Putamen (tissue), 1 donor: ENCODE measurements around the gene RXRA.

Experiments
- DNase-seq: peaks from one replicate; pipeline ENCODE4 v3.0.0-alpha.2; 2016; ENCODE audit warnings: low spot score

Gene RXRA

DNA sequence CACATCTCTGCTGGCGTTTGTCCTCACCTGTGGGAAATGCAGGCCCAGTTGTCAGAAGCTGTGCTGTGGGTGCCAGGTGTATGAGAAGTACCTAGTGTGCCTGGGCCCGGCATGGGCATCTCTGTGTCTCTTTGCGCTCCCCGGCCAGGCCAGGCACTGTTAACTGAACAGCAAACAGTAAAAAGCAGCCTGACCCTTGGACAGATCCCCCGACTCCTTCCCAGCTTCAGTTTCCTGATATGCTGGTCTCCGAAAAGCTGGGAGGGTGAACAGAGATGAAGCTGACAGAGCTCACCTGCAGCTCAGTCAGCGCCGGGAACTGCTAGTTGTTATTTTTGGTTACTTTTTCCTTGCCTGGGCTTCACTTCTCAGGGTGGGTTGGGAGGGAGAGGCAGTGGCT, 28.9 kb downstream of the RXRA start:
- DNase-seq = no peak

DNA sequence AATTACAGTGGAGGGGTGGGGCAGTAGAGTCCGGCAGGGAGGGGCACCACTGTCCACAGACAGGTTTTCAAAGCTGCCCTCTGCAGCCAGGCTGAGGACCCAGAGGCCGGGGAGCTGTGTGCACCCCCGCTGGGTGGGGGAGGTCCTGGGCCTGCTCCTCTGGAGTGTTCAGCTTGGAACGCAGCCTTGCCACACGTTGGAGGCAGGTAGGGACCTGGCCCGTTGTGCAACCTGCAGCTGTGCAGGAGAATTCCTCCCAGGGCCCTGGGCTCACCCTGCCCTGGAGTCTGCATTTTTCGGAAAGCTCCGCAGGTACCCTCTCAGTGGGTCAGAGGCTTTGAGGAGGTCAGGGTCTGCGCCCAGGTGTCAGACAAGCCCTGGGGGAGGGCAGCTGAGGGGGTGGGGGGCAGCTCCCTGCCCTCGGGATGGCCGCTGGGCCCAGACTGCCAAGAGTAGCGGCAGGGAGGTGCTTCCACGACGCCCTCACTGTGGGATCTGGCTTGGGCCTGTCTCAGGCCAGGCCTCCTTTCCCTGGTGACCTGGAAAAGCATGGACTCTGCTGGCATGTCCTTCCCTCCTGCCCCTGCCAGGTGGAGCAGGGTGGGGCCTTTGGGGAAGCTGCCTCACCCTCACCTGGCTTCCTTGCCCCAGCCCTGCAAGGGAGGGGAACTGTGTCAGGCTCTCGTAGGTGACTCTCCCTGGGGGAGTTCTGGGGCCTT, 29.5 kb downstream of the RXRA start:
- no peak for DNase-seq

DNA sequence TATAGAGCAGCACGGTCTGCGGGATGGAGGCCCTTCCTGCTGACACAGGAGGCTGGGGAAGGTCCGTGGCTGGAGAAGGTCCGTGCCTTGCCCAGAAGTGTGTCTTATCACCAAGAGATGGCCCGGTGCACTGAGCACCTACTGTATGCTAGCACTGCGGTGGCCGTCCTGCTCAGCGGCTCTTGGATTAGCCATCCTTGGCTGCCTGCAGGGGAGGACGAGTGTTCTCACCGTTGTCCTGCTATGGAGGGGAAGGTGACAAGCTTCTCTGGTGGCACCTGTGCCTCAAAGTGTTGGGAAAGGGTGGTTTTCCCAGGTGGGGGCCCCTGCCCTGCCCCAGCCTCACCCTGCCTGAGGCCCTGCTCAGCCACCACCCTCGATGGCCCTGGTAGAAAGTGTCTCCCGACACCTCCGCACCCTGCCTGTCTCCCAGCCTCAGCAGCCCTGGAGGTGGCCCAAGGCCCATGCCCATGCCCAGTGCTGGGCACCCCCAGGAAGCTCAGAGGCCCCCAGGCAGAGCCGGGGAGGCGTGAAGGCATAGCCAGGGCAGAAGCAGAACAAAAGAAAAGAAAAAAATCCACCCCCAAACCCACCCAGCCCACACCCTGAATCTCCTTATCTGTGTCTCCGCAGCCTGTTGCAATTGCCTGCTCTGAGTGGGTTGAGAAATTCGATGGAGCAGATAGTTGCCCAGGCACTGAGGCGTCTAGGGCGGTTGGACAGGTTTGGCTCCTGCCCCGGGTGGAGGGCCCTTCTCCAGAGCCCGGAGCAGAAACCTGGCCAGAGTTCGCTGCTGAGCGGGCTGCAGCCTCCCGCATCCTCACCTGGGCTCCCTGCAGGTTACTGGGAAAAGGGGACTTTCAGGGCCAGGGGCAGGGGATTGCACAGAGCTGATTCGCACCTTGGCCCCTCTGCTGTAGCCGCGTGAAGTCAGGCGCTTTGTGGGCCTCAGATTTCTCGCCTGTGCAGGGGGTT, 30.5 kb downstream of the RXRA start:
- no peak for DNase-seq

DNA sequence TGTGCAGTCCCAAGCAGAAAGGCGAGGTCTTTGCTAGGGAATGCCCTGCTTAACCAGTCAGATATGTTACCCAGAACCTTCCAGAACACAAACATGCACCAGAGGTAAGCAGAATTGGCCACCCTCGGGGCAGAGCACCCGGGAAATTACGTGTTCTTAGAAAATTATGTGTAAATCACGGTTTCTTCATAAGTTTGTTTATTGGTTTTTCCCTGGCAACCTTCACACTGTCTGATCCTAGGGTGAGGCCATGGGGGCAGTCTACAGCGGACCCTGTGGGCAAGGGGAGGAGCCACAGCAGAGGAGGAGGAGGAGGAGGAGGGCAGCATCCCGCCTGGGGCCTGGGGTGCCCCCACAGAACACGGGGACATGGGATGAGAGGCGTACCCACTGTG, 31.4 kb downstream of the RXRA start:
- no peak for DNase-seq

DNA sequence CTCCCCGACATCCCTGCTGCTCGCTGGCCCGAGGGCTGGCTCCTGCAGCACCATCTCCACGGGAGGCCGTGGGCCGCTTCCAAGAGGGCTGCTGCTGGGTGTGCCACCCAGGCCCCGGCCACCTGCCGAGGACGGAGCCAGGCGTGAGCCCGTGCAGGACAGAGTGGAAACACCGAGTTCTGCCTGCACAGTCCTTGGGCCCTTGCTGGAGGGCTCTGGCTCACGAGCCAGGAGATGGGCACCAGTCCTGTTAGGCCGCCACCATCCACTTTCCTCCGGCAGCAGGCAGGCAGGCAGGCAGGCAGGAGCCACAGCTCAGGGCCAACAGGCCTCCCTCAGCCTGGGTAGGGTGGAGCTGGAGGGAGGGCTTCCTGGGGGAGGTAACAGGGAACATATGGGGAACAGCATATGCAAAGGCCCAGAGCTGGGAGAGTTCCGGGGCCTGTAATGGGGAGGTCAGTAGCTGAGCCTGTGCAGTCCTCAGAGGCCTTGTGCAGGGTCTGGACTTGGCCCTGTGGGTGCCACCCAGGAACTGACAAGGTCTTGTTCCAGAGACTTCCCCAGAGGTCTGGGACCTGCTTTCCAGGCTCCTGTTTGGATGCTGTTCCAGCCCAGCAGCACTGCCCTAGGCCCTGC, 31.9 kb downstream of the RXRA start:
- no peak for DNase-seq

DNA sequence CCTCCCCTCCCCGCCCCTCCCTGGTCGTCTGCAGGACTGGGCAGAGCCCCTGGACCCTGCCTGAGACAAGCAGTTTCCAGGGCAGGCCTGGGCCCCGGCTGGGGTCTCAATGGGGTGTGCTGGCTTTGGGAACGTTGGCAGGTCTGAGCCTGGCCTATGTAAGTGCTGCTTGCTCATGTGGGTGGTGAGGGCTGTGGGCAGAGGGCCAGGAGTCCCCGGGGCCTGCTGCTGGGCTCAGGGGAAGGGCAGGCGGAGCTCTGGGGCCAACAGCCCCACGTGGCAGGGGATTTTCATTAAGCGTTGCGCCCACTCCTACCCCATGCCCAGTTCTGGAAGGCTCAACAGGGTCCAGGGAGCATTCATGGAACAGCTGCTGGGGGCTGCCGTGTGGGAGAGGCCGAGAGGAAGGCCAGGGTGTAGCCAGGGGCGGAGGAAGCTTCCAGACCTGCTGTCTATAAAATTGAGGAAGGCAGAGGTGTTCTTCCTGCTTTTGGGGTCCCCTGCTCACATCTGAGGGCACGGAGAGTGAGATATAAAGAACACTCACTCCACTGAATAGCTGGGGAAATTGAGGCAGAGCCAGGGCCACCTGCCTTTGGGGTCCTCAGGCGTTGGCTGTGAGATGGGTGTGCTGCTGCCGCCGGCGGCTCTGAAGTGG, 32.5 kb downstream of the RXRA start:
- no peak for DNase-seq

DNA sequence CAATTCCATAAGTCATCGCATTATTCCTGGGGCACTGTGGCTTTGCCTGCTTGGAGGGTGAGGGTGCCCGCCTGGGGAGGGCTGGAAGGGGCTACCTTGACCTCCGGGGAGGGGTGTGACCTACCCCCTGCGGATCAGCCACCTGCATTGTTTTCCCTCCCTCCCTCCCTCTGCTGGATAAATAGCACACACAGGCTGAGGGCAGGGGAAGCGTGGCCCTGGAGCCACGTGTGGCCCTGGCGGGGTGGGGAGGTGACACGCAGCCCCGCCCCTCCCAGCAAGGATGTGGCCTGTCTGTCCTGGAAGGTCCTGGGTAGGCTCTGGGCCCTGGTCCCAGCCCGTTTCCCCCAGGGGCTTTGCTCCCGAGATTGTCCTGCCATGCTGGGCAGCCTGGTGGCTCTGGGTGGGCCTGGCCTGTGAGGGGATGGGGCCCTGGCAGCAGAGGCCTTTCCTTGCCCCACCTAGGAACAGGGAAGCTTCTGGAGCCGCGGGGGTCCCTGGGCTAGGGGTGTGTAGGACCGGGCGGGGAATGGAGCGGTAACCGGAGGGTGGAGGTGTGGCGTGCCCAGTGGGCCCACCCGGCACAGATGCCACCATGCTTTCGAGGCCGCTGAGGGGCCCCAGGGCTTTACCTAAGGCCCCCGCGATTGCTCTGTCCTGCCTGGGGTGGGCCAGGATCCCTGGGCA, 33.4 kb downstream of the RXRA start:
- no peak for DNase-seq

DNA sequence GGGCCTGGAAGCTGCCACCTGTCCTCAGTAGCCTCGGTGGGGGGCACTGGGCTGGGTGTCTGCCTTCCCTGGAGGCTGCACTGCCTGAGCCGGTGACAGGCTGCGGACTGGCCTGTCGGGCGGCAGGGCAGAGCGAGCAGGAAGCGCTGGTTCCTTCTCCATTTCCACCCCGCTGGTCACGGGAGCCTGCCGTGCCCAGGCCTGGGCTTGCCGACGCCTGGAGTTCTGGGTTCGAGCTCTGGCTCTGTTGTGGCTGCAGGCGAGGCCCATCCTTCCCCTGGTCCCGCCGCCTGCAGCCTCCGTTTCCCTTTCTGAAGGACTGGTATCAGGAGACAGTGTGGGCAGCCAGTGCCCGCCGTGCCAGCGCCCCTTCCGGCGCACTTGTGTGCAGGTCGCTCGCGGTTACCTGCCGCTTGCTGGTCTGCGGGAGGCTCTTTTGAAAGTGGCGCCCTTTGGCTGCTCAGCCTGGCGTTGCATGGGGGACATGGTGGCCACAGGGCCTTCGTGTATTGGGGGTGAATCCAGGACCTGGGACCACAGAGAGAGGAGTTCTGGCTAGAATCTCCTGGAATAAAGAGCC, 34.0 kb downstream of the RXRA start:
- DNase-seq = no peak

DNA sequence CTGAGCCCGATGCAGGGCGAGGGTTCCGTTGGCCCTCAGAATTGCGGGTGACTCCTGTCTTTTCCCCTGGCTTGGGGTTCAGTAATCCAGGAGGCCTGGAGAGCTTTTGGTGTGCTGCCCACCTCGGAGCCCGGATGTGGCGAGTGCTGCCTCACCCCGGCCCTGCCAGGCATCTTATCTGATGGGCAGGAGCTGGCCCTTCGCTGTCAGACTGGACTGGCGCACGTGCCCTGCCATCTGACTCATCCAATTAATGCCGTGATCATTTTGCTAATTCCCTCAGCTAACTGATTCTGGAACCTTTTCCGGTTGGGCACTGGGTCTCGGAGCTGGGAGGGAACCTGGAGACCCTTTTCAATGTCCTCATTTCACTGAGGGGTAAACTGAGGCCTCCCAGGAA, 34.6 kb downstream of the RXRA start:
- DNase-seq = no peak

DNA sequence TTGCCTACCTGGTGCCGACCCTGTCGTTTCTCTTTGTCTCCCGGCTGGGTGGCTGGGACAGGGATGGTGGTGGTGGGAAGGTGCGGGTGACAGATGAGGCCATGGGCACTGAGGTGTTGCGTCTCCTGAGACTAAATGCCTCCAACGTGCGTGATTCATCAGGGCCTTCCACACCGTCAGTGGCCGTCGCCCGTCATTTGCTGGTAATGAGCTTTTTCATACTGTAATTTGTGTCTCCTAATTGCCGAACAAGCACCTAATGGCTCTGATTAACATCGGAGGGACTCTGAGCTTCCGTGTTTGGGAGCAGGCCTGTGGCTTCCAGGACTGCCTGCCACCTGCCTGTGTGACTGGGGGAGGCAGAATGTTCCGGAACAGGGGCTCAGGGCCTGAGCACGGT, 35.2 kb downstream of the RXRA start:
- DNase-seq = no peak

DNA sequence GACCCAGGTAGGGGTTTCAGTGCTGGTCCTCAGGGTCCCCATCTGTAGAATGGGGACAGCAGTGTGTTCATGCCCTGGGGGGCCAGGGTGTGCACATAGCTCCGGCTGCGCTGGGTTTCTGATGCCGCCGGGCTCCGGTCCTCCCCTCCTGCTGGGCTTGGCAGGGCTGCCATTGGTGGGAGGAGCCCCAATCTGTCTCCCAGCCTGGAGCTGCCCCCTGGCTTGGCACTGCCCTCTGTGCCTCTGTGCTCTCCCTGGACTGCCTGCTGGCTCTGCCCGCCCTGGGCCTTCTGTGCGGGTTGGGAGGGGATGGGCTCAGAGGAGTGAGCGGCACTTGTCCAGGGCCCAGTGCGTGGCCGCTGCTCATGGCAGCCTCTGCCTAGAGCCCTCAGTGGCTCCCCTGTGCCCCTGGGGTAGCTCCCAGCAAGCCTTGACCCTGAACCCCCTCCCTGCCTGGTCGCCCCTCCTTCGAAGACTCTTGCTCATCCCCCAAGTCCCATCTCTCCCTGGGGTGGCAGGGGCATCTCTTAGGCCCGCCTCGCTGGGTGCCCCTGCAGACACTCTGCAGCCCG, 35.7 kb downstream of the RXRA start:
- no peak for DNase-seq

DNA sequence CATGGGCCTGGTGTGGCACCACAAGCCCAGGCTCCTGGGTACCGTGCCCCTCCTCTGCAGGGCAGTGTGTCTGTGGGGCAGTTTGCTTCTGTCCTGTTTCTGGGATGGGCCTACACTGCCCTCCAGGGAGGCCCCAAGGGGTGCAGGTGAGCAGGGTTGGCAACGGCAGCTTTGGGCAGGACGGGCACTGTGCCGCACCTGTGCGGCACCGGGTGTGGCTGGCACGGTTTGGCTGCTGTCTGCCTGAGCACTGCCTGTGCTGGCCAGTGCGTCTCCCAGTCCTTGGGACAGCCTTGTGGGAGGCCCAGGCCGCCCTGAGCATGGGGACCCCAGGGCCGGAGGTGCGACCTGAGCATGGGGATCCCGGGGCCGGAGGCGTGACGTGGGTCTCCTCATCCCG, 37.2 kb downstream of the RXRA start:
- DNase-seq = no peak

DNA sequence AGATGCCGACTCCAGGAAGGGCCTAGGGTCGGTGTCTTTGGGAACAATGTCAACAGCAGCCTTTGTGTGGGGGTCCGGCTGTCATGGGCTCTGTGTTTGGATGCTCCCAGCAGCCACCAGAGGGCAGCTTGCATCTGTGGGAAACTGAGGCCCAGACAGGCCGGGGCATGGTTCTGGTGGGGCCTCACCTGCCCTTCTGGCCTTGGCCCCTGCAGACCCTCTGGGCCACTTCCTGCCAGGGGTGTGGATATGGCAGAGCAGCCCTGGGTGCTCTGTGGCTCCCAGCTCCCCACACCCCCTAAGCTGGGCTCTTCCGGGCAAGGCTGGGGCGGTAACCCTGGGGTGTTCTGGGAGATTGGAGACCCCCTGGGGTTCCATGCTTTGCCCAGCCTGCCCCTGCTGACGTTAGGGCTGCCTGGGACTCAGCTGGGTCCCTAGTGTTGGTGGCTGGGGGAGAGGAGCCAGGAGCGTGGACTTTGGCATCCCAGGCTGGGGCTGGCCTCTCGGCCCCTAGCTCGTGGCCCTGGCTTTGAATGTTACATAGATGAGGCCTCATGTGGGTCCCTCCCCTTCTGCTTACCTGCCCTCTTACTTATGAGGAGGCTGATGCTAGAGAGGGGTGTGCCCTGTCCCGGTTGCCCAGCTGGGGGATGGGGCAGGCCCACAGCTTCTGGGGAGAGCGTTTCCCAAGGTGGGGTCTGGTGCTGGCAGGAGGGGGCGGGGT, 38.3 kb downstream of the RXRA start:
- DNase-seq = no peak

DNA sequence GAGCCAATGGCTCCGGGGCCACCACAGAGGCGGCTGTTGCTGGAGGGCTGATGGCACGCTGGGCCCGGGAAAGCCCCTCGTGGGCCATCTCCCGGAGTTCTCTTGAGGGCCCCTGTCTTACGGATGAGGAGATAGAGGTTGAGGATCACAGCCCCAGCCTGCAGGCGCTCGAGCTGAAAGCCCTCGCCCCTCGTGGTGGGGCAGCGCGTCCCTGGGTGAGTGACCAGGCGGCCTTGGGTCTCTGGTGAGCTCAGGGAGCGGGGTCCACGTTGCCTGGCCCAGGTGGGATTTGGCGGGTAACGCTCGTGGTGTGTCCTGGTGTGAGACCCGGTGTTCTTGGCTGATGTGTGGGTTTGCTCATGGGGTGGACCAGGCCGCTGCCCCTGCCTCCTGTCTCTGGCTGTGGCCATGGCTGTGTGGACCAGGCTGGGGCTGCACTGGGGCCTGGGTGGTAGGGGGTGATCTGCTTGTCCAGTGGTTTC, 38.9 kb downstream of the RXRA start:
- DNase-seq = no peak

DNA sequence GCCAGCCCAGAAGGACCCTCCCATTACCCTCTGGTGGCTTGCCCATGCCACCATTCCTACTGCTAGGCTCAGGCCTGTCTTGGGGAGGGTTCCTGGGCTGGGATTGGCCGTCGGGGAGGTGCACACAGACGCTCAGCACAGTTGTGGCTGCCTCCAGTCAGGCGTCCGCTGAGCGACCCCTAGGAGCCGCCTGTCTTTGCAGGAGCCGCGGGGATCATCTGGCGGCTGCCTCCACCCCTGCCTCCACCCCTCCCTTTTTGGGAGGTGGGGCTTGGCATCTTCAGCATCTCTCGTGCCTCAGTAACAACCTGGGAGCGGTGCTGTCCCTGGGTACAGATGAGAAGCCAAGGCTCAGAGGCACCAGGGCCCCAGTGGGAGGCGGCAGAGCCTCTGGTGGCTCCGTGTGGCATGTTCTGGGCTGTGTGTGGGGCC, 39.6 kb downstream of the RXRA start:
- DNase-seq = no peak

DNA sequence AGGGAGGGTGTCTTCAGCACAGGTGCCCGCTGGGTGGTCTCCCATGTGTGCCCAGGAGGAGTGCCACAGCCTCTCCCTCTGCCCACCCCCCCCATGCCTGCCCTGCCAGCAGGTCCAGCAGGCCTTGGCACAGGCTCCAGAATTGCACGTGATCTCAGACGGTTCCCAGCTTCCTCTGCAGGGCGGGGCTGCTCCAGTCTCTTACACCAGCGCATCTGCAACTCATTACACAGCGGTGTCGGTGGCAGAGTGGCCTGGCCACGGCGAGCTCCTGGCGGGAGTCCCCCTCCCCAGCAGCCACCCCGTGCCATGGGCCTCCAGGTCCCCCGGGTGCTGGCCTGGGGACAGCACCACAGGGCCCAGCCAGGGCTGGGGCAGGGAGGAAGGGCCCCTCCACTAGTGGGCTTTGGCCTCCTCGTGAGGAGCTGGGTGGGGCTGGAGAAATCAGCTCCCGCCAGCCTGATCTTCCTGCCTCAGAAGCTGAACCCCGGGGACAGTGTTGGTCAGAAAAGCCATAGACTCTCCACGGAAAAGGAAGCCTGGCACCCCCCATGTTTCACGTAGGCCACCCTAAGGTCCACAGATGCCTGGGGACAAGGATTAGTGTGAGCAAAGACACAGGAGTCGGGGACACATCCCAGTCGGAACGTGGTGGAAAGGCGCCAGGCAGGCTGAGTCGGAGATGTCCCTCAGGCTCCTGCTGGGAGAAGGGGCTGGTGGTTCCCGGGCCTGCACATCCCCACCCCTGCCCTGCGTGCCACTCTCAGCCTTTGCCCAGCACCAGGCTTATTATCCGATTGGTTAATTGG, 40.2 kb downstream of the RXRA start:
- peak; percentile 81 for DNase-seq

DNA sequence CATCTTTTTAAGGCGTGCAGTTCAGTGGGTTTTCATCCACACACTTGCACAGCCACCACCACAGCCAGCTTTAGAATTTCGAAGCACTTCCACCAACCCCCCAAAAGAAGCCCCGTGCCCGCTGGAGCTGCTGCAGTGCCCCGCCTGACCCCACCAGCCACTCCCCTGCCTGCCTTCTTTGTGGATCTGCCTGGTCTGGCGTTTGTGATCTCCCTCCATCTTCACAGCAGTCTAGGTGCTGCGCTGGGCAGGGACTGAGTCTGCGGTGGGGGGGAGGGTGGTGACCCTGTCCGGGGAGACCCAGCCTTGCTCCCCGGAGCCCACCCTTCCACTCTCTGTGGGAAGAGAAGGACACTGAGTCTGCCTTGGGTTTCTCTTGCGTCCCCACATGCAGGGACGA, 40.8 kb downstream of the RXRA start:
- DNase-seq = no peak

DNA sequence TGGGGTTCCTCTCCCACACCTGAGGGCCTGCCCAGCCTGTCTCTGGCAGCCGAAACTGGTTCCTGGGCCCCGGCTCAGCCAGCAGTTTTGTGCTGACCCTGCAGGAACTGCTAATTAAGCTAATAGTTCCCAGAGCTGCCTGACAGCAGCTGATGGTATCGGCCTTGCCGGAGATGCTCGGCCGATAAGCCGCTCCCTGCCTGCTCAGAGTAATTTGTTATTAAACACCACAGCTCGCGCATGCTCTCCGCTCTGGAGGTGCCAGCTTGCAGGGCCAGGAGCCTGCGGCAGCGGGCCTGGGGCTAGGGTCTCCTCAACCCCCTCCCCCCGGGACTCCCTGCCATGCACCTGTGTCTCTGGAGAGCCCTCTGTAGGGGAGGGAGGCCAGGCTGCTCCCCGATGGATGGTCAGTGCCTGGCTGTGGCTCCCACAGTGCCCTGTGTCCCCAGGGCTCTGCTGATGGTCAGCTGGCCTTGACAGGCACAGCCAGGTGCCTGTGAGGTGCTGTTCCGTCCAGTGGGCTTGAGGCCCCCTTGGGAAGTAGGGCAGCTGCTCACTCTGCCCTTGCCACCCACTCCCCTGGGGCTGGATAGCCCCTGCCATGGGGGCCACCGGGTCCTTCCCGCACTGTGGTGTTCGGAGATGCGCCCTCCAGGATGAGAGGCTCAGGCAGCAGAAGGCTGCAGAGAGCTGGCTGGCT, 41.7 kb downstream of the RXRA start:
- no peak for DNase-seq

DNA sequence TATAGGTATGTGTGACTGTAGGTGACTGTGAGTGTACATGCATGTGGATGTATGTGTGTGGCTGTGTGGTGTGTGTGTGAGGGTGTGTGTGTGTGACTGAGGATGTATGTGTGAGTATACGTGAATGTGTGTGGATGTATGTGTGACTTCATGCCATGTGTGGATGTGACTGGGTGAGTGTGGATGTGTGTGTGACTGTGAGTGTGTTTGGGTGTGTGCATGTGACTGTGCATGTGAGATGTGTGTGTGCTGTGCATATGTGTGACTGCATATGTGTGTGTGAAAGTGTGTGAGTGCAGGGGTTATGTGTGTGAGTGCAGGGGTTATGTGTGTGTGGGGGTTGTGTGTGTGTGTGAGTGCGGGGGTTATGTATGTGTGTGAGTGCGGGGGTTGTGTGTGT, 42.3 kb downstream of the RXRA start:
- DNase-seq = no peak
